Endometrium (tissue), 2 donors: ENCODE measurements around the gene MEIS2.

Source experiments
- FAIRE-seq: peaks from 2 replicates; lab custom pipeline; 2012; peaks lifted over from hg19 to GRCh38; lab: Jason Lieb, UNC
- donor health status: control.
- donor health status: control.

Gene MEIS2

DNA sequence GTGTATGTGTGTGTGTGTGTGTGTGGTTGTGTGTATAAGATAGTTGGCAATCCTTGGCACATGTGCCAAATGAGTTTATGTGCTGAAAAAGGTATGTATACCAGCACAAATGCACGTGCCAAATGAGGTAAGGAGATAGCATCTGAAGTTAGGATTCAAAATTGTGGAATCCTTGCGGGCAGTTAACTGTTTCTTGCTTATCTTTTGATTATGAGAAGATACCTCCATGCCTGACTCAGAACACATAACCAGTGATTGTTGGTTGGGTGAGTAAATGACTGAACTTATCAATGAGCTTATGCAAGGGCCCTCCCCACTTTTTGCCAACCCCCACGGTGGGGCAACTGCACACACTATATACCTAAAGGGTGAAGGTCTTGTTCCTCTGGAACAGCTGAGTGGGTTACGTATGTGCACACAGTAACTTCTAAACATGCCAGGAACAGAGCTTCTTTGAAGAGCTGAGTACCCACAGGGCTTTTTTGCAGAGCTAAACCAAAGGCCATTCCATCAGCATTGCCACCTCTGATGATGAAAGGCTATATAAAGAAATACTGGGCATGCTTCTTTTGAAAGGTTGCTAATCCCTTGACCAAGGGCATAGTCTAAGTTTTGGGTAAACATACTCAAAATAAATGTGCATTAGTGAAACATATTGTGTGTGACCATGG lies 60.1 kb downstream of the MEIS2 start:
- FAIRE-seq, result no peak

DNA sequence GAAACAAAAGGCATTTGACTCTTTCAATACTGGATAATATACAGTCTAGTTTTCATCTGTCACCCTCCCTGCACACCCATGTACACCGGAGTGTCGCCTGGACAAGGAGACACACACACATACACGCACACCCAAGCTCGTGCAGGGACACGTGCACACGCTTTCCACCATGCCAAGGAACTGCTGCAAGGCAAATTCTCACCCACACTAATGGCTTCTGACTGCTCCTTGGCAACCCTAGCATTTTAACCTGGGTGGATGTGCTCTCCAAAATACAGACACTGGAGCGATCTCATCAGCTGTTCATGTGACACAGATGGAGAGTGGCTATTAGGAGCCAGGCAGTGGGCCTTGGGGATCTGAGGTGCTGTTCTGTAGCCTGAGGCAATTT lies 61.6 kb downstream of the MEIS2 start:
- FAIRE-seq, result no peak

DNA sequence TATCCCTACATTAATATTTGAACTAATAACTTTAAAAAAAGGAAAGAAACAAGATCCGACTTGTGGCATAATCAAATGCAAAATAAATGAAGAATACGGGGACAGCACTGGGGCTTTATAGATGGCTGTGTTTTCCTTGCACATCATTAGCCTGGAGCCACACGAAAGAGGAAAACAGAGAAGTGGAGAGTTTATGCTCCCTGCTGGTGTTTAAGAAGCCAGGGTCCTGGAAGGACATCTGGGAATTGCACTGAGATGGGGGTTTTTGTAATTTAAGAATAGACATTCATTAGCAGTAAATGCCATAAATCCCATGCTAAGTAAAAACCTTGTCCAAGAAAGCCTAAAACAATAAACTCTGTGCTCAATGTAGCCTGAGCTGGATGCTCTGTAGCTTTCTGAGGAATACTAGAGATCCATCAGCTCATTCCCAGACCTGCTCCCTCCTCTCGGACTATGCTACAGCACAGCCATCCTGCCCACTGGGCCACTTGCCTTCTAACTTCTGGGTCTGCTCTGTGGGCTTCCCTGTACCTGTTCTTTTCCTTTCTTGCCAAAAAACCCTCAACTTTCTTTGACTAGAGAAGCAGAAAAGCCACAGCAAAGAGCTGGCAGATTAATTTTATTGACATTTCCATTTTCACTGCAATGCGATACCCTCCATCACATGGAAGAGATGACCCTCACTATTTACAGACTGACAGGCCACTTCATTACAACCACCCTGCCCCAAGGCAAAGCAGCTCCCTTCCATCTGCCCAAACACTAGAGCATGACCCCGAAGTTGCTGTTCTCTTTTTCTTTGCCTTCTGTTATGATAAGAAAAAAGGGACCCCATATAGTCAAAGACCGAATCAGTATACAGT lies 62.3 kb downstream of the MEIS2 start:
- FAIRE-seq, result no peak

DNA sequence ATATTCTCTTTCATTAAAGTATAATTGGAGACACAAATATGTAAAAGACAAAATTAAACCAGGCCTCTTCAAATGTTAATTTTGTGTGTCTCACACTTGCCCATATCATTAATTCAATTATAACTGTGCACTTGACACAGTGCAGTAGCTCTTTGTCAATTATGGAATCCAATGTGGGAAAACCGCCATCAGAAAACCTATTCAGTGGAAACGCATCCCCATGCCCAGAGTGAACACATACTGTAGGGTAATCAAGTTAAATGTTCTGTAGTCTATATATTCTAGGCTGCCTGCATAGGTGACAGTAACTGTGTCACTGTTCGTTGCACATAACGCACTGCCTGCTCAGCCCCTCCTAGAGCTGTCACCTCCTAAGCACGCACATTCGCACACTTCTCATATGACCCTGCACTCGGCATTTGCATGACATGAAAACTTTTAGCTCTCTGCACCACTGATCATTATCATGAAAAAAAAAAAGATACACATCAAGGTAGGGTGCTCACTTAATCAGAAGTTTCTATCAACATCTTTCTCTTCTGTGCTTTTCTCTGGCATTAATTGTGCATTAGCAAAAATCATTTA lies 63.2 kb downstream of the MEIS2 start:
- FAIRE-seq, result no peak

DNA sequence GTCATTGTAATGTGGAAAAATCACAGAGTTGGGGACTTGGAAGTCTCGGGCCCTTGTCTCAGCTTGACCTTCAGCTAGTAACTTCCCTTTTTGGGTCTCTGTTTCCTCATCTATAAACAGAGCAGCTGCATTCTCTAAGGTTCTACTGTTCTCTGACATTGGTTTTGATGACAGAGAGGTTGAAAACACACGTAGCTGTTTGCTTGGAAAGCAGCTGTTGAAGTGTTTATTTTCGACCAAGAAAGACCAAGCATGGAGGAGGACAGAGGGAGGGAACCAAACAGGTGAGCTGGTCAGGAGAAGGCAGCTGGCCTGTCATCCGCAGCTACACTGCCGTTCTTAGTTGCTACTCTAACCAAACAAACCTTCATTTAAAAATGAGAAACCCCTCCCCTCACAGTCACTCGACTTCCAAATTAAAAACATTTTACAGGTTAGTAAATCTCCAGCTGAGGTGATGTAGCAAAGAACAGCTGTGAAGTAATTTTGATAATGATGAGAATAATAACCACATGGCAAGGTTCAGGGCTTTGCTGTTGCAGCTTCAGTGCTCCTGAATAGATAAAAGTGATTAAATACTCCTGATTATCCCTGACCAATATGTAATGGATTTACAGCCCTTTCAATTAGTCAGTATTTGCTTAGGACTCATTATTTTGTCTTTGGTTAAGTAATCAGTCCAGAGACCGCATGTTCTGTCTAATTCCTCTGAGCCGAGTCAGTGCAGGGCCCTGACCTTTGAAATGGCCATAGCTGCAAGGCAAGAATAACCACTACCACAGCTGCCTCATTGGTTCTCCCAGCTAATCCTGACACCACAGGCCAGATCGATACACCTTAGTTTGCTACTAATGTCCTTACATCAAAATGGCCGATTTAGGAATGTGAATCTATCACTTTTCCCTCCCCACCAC lies 65.3 kb downstream of the MEIS2 start:
- no peak for FAIRE-seq

DNA sequence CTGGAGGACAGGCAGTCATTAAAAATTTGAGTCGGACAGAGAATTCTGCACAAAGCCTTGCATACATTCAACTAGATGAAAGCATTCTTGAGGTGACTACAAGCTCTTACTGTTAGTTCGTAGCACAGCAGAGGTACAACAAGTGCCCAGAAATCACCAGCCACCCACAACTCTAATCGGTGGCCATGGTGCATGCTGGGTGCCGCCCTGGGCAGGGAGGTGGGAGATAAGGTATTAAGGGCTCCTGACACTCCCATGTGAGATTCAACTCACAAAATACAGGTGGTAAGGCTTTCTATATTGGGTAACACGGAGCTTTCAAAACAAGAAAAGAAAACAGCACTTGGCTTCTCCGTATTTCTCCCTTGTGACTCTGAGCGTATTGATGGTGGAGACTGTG lies 66.0 kb downstream of the MEIS2 start:
- no peak for FAIRE-seq

DNA sequence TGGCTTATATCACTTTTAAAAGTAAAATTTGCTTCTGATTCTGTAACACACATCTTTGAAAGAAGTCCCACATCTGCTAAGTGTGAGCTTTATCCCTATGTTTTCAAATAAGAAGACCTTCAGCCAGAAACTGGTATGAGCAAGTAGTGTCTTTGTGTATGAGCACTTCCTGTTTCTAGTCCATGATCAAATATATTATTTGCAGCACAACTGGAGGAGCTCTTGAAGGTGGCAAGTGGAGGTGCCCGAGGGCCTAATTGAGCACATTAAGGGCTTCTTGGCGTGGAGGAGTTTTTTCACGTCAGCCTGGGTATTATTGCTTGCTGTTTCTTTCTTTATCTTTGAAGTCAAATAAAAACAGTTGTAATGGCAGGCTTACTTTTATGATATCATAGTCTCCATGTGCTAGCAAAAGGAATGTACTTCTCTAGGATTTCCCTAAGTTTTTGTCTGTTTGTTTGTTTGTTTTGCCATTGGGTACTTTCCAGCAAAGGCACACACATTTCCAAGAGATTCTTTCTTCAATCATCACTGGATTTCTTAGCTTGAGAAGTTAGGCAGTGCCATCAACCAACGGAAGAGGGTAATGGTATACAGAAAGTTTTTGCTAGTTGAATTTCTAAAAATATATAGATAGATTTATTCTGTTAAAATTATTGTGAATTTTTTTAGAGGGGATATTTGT lies 68.1 kb downstream of the MEIS2 start:
- no peak for FAIRE-seq

DNA sequence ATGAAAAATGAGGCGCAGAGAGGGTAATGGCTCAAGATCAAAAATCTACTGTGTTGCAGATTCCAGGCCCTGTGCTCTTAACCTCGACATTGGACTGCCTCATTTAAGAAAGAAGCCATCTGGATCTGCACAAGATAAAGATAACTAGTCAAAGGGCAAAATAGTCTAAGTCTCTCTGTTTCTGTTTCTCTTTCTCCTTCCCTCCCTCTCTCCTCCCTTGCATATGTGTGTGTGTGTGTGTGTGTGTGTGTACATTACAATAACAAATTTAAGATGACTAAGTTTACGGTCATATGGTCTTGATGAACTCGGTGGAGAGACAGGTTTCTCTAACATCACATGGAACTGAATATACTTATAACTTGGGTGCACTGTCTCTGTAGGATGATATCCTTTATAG lies 69.2 kb downstream of the MEIS2 start:
- FAIRE-seq, result no peak

DNA sequence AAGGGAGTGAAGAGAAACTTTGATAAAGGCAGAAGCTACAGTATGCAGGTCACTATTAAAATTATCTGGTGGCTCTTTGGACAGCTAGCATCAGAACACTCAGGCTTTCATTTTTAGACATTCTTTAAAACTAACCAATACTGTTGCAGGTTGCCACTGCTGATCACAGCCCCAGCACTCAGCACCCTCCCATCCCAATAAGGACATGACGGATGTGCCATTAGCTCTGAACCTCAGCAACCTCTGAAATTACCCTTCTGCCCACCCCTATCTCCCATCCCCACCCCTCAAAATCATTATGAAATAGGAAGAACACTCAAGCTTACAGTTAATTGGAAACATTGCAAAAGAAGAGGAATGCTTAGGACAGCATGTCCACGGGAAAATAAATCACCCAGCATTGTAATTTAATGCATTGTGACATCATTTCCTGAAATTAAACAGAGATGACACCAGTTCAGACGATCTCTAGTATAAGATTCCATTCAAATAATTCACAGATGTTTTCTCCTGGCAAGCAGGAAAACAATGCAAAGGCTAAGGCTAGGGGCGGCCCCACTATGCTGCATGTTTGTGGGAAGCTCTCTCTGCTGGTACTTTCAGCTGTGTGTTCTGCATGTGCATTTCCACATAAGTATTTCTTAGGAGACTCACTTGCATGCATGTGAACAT lies 71.6 kb downstream of the MEIS2 start:
- FAIRE-seq, result no peak

DNA sequence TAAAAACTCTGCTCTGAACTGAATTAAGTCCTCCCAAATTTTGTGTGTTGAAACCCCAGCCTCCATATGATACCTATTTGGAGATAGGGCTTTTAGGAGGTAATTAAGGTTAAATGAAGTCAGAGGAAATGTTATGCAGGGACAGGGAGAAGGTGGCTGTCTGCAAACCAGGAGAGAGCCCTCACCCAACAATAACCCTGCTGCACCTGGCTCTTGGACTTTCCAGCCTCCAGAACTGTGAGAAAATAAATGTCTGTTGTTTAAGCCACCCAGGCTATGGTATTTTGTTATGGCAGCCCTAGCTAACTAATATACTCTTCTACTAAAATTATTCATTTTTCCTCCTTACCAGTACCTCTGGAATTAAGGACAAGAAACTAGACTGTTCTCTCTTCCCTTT lies 79.5 kb downstream of the MEIS2 start:
- no peak for FAIRE-seq

DNA sequence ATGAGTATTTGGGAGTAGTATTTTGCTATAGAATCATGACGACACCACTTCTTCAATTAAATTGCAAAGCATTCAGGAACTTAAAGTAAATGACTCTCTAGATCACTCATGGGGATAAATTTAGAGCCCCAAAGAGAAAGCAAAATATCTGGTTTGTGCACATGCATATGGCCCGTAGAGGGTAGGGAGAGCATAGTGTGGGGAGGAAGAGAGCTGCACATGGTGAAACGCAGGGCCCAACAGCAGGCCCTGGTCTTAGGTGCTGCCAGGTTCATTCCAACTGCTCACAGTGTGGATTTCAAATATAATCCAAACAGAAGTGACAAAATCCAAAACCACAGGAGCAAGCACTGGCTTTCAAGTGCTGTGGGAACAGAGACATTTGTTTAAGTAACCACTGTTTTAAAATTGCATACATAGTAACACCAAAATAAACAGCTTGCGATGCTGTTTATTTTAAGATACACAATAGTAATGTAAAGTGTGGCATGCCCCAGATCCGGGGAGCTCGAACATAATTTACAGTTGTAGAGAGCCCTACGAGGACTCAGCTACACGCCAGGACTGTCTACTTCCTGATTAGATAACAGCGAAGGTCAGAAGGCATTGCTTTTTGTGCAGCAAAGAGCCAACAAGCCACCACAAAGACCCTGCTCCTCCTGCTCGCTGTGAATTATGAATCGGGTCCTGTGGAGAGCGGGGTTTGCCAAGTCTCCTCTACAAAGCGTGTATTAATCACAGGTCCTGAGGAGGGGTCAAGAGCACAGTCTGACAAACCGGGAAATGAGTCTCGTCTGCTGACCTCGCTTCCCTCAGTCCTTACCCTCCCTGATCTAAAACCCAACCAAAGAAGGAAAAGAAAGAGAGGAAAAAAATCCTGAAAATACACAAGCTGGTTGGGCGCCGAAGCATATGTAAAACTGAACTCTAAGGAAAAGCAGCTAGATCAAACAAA lies 80.6 kb downstream of the MEIS2 start:
- FAIRE-seq, result no peak

DNA sequence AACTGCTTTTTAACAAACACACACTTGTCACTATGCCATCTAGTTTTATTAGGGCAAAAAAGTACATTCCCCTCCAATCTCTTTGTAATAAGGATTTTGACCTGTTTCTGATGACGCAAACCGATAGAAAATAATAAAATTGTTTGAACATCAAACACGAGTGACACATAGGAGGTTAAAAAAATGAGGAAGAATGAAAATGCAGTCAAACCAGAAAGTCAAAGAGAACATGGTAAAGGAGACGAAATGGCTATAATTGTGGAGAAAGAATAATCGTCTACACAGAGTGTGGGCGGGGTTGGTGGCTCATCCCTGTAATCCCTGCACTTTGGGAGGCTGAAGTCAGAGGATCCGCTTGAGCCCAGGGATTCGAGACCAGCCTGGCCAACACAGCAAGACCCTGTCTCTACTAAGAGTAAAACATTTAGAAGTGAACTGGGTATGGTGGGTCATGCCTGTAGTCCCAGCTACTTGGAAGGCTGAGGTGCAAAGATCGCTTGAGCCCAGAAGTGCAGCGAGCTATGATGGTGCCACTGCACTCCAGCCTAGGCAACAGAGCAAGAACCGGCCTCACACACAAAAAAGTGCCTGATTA lies 83.2 kb downstream of the MEIS2 start:
- FAIRE-seq, result no peak

DNA sequence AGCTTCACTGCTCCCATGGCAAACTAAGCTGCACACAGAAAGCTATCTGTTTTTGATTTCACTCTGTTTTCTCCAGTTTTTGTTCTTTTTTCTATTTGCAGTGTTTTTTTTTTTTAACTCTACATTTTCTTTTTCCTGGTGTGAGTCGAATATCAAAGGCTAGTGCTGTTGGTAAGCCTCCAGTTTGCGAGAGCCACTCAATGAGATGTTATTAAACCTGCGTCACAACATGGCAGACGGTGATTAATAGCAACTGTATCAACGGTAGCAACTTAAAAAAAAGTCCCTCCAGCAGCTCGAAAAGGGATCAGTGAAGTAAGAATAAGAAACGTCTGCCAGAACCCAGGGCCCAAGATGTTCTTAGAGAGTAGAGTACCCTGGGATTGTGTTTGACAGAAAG lies 84.1 kb downstream of the MEIS2 start:
- no peak for FAIRE-seq

DNA sequence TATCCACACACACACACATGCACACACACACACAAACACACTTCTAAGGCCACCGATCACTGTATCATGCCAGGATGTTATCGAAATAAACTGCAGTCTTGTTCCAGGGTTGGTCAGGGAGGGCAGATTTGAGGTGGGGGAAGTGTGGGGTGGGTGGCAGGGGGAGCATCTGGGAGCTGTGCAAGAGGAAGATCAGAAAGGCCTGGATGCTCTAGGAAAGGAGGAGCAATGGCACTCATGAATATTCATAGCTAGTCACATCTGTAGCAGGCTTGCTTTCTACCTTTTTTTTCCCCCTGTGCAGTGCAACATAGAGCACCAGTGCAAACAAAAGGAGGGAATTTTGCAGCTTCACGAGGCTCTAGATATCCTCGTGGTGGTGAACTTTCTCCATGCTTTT lies 84.9 kb downstream of the MEIS2 start:
- no peak for FAIRE-seq

DNA sequence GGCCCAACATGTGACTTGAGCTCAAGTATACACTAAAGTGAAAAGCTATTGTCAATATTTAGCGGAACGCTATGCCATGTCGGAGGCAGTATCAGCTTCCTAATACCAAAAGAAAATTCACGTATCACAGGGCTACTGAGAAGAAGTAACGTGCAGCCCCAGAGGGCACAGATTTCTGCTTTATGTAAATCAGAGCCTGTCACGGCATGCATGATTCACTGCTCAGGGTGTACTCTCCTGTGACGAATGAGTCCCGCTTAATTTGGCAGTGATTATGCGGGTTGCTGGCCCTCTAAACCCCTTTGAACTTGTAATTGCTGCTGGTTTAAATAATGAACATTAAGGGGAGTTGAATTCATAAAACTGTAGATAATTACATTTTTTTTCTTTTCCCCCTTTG lies 85.3 kb downstream of the MEIS2 start:
- FAIRE-seq, result no peak

DNA sequence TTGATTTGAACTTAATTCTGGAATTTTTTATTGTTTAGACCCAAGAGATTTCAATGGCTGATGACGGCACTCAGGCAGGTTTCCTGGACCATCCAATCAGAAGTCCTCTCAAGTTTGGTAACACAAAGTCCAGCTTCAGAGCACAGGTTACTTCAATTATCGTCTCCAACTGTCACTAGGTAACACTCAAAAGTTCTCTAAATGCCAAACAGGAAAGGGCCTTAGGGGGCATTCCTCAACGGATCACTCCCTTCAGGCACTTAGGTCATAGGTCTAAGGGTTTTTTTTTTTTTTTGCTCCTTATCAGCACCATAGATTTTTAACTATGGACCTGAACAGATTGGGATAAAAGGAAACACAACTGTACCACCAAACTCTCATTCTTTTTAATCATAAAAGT lies 85.8 kb downstream of the MEIS2 start:
- FAIRE-seq, result no peak

DNA sequence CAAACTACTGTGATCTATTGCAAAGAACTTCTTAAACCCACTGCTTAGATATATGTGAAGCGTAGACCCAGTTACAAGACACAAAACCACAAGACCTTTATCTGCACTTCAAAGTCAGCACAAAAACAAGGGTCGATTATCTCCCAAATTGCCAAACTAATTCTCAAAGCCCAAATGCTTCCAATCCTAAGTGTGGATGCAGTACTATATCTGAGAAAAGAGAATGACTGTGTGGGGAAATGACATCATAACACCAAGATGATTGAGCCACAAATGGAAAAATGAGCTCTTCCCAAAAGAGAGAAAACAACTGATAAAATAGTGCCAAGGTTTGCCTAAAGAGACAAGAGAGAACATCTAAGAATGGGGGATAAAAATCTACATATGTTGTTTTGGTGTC lies 86.2 kb downstream of the MEIS2 start:
- FAIRE-seq, result no peak

DNA sequence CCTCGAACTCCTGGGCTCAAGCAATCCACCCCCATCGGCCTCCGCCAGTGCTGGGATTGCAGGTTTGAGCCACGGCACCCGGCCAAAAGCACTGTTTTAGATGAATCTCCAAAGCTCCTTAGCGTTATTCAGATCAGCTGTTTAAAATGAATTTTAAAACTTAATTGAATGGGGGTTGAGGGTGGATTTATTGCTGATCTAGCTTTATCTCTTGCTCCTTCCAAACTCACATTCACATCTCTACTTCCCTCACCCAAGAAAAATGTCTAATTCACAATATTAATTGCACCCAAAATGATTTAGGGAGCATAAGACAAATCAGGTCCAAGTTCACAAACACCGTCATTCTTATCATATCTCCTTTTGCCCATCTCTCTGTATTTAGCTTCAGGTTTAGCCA lies 89.8 kb downstream of the MEIS2 start:
- FAIRE-seq, result no peak

DNA sequence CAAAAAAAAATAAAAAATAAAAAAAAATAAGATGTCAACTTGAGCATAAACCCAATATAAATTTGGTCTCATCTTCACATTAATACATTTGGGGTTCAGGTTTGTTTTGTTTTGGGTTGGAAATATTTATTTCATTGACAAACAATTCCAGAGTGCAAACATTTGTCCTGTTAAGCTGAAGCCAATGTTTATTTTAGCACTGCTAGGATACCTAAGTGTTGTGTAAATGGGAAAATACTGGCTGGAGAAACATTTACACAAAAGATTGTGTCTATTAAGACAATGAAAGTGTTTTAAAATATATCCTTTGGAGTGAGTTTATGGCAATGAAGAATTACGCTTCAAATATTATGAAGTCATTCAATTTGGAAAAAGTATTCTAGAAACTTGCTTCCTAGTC lies 91.1 kb downstream of the MEIS2 start:
- no peak for FAIRE-seq

DNA sequence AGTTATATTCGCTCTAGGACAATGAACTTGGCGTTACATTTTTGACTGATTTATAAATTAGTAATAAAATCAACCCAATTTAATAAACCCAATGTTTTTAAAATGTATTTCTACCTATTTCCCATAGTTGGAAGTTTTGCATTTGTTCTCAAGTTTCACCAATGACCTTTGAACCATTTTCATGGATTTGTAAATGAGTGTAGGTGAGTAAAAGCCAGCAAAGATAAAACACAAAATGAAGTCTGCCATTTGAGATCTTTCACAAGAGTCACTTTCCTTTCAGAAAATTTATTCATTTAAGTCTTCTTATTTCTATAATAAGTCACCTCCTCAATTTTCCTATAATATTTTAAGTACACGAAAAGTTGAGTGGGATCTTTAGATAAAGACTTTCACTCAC lies 92.1 kb downstream of the MEIS2 start:
- no peak for FAIRE-seq
